ENCODE results near the gene ITGA5. TPM values are rescaled to one million over a fixed set of nuclear protein-coding genes. Genes with fewer than 3 reads are reported as not detected.
A peak's percentile ranks its signal among the peaks of the same experiment; 100 is the strongest.

Gene ITGA5
- total RNA-seq, 4 donors from 2014 or later, result 76.9 to 292 (median 118) TPM

DNA sequence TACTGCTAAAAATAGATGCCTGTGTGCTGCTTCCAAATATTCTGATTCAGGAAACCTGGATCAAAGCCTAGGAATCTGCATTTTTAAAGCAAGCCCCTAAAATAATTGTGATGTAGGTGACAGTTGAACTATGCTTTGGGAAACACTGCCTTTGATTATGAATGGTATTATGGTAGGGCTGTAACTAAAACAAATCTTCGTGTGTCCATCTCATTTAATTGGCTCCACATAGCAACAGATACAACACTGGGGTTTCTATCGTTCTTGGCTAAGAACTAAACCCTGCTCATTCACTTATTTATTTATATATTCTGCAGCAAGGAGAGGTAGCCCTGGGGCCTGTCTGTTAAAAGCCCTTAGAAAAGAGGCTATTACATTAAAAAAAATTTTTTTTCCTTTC, 23.0 kb upstream of the ITGA5 start:
- TF ChIP-seq, protein P1, sequence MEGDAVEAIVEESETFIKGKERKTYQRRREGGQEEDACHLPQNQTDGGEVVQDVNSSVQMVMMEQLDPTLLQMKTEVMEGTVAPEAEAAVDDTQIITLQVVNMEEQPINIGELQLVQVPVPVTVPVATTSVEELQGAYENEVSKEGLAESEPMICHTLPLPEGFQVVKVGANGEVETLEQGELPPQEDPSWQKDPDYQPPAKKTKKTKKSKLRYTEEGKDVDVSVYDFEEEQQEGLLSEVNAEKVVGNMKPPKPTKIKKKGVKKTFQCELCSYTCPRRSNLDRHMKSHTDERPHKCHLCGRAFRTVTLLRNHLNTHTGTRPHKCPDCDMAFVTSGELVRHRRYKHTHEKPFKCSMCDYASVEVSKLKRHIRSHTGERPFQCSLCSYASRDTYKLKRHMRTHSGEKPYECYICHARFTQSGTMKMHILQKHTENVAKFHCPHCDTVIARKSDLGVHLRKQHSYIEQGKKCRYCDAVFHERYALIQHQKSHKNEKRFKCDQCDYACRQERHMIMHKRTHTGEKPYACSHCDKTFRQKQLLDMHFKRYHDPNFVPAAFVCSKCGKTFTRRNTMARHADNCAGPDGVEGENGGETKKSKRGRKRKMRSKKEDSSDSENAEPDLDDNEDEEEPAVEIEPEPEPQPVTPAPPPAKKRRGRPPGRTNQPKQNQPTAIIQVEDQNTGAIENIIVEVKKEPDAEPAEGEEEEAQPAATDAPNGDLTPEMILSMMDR (IDR thresholded peaks at IDR 0.05), result no peak
- no peak for DNase-seq (ENCODE audit: low spot score)
- no peak for ATAC-seq (ENCODE audit: low FRiP score)

DNA sequence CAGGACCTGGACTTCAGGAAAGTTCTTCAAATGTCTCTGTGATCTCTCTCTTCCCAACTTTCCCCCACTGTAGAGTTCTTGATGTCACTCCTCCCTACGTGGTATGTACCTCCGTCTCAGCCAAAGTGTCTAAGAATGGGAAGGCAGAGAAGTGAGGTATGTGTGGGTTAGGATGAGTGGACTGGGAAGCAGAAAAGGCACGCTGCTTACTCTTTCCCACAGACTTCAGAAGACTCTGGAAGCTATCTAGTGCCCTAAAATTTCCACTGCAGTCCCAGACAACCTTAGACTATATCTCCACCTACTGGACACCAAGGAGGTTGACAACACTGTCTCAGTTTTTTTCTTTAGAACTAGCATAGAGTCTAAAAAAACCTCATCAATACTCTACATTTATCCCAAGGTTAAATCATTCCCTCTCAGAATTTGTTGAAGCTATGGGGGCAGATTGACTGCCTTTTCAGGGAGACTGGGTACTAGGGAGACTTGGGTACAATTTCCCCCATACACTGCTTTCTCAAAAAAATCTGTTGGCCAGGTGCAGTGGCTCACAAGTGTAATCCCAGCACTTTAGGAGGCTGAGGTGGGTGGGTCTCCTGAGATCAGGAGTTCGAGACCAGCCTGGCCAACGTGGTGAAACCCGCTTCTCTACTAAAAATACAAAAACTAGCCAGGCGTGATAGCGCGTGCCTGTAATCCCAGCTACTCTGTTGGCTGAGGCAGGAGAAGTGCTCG, 20.6 kb upstream of the ITGA5 start:
- DNase-seq (ENCODE audit: low spot score) (no peak), ATAC-seq (ENCODE audit: low FRiP score) (peak; percentile 96)
- TF ChIP-seq, protein P1 (IDR thresholded peaks at IDR 0.05), result peak in 2 of 3 donors; percentile 31 to 64

DNA sequence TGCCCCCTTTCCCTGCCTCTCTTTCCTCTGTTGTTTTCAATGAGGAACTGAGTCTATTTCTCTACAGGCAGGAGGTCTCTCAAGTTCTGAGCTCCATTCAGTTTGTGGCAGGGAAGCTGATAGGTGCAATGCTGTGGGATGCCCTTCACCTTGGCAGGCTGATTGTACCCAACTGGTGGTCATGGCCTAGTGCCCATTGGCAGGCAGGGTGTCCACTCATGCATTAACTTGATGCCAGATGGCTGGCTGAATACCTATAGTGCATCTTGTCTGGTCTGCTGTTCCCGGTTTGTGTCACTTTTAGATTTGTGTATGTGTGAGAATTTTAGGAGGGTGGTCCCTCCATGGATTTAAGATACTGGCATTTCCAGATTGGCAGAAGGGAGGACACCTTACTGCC, 20.0 kb upstream of the ITGA5 start:
- DNase-seq (ENCODE audit: low spot score) (no peak), ATAC-seq (ENCODE audit: low FRiP score) (no peak)
- TF ChIP-seq, protein P1 (IDR thresholded peaks at IDR 0.05), result no peak

DNA sequence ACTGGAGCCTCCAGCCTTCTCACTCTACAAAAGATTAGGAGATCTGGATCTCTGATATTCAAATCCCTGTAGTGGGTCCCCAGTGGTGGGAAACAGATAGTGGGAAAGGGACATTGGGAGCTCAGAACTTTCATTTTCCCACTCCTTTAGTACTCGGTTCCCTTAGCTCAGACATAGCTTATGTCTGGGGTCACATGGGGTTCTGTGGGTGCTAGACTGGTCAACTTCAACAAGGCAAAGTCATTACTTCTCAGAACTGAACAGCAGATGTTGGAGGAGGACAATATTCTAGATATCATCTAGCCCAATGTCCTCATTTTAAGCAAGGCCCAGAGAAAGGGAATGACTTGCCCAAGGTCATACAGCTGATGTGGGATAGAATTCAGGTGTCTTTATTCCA, 19.5 kb upstream of the ITGA5 start:
- DNase-seq (ENCODE audit: low spot score), result no peak
- ATAC-seq (ENCODE audit: low FRiP score), result no peak
- TF ChIP-seq, protein P1 (IDR thresholded peaks at IDR 0.05), result no peak

DNA sequence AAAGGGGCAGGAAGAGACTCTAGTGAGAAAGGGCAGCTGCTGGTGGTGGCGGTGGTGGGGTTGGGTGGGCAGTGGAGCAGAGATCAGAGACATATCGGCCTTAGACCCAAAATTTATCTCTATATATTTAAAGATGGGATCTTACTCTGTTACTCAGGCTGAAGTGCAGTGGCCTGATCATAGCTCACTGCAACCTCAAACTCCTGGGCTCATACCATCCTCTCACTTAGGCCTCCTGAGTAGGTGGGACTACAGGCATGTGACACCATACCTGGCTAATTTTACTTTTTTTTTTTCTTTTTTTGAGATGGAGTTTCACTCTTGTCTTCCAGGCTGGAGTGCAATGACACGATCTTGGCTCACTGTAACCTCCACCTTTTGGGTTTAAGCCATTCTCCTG, 18.6 kb upstream of the ITGA5 start:
- TF ChIP-seq, protein P1 (IDR thresholded peaks at IDR 0.05), result no peak
- ATAC-seq (ENCODE audit: low FRiP score), result no peak
- DNase-seq (ENCODE audit: low spot score), result no peak

DNA sequence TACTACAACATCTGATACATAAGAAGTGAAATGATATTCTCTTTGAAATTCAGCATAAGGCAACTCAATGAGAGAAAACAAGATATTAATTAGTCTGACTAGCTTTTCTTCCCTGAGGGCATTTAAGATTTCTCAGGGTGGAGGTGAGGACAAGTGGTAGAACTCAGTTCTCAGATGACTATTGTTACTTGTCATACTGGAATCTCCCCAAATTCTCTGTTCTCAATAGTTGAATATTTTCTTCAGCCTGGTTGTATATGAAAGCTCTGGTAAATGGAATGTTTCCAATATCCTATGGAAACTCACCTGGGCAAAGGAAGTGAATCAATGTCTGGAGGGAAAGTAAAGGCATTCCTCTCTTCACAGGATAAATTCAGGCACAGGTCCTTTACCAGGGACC, 18.2 kb upstream of the ITGA5 start:
- DNase-seq (ENCODE audit: low spot score) (no peak), ATAC-seq (ENCODE audit: low FRiP score) (no peak)
- TF ChIP-seq, protein P1 (IDR thresholded peaks at IDR 0.05), result no peak

DNA sequence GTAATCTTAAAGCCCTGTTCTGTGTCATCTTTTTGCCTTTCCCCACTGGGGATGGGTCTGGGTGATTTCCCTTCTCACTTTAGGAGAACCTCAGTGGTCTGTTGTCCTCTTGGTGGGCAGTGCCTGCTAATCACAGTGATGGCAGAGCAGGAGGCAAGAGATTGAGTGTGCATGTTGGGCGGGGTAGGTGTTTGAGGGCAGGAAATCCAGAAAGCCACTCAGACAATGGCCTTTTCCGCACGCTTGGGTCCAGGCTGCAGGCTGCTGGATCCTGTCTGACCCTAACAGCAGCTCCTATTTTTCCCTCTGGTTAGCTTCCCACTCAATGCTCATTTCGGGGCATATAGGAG, 13.7 kb upstream of the ITGA5 start:
- TF ChIP-seq, protein P1 (IDR thresholded peaks at IDR 0.05), result no peak
- peak; percentile 25 for ATAC-seq (ENCODE audit: low FRiP score)
- DNase-seq (ENCODE audit: low spot score), result no peak

All from omental fat pad (tissue), 4 donors.